ENCODE results near the gene MFSD2B.

GRCh38 chr2:24047703-24048033 is 37.8 kb downstream of the MFSD2B start:
- TF ChIP-seq FOXK2 (IDR thresholded peaks at IDR 0.05) (no peak), RAD21 (IDR thresholded peaks at IDR 0.05; ENCODE audit: insufficient read depth, low read depth, low read length) (no peak), CTCF (IDR thresholded peaks at IDR 0.05 in 2 of 3, conservative IDR thresholded peaks at IDR 0.05 in 1 of 3; ENCODE audit: control insufficient read depth in 2 of 3, extremely low read depth in 1 of 3, insufficient read depth in 1 of 3, low read depth in 3 of 3, low read length in 3 of 3) (no peak), RCOR1 (conservative IDR thresholded peaks at IDR 0.05; ENCODE audit: low read depth, low read length) (no peak), ZNF274 (IDR thresholded peaks at IDR 0.05; ENCODE audit: insufficient read depth, insufficient read length) (no peak), PBX3 (IDR thresholded peaks at IDR 0.05; ENCODE audit: insufficient replicate concordance, low read depth, low read length) (no peak), NFIC (IDR thresholded peaks at IDR 0.05; ENCODE audit: low read depth, low read length) (no peak), REST (IDR thresholded peaks at IDR 0.05; ENCODE audit: low read depth, low read length) (no peak), PRDM15 (CRISPR knock-in tag; IDR thresholded peaks at IDR 0.05) (no peak)
- TF ChIP-seq, protein P1, sequence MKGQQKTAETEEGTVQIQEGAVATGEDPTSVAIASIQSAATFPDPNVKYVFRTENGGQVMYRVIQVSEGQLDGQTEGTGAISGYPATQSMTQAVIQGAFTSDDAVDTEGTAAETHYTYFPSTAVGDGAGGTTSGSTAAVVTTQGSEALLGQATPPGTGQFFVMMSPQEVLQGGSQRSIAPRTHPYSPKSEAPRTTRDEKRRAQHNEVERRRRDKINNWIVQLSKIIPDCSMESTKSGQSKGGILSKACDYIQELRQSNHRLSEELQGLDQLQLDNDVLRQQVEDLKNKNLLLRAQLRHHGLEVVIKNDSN (IDR thresholded peaks at IDR 0.05; ENCODE audit: borderline replicate concordance, extremely low read length, insufficient read depth, low read depth, low read length), result no peak
